Measurements from ENCODE around the gene DIDO1.

The DIDO1 gene

GRCh38 chr20:62926229-62927127, at the start of gene DIDO1:
DIDO1 (minus strand) TSS chr20:62926505.
- peak; percentile 76 to 86 for DNase-seq

GRCh38 chr20:62975251-62975760, 49.0 kb upstream of the DIDO1 start:
- no peak for DNase-seq

GRCh38 chr20:62972845-62973745, 46.8 kb upstream of the DIDO1 start:
- DNase-seq: no peak

- peak; percentile 68 to 93 for DNase-seq
Observed at GRCh38 chr20:62971950-62972844, 45.9 kb upstream of the DIDO1 start.

GRCh38 chr20:62971211-62971949, 45.1 kb upstream of the DIDO1 start:
- DNase-seq: no peak

- DNase-seq: no peak
Observed at GRCh38 chr20:62970307-62971210, 44.3 kb upstream of the DIDO1 start.

GRCh38 chr20:62969939-62970306, 43.6 kb upstream of the DIDO1 start:
- no peak for DNase-seq

- no peak for DNase-seq
Observed at GRCh38 chr20:62969179-62969760, 43.0 kb upstream of the DIDO1 start.

- no peak for DNase-seq
Observed at GRCh38 chr20:62968378-62969178, 42.3 kb upstream of the DIDO1 start.

- no peak for DNase-seq
Observed at GRCh38 chr20:62967628-62968351, 41.5 kb upstream of the DIDO1 start.

- no peak for DNase-seq
Observed at GRCh38 chr20:62967149-62967501, 40.8 kb upstream of the DIDO1 start.

GRCh38 chr20:62966212-62967148, 40.2 kb upstream of the DIDO1 start:
- no peak for DNase-seq

- no peak for DNase-seq
Observed at GRCh38 chr20:62965363-62965771, 39.1 kb upstream of the DIDO1 start.

- peak in 1 of 2 donors; percentile 18 for DNase-seq
Observed at GRCh38 chr20:62964700-62965099, 38.4 kb upstream of the DIDO1 start.

- DNase-seq: no peak
Observed at GRCh38 chr20:62963614-62964397, 37.5 kb upstream of the DIDO1 start.

GRCh38 chr20:62962891-62963613, 36.7 kb upstream of the DIDO1 start:
- DNase-seq: no peak

All from inflammatory macrophage treated with lipopolysaccharide for 1 hour (primary cell).